ENCODE measurements around the gene HTT. TPM values are rescaled to one million over a fixed set of nuclear protein-coding genes. Genes with fewer than 3 reads are reported as not detected.

The HTT gene
- total and polyA plus RNA-seq, 9 of the 15 experiments (the other 6 are each of a cell fraction or from before 2014, with no cell fraction given) = 0.66 to 31.6 (median 14.7) TPM

- TF ChIP-seq, protein P1, sequence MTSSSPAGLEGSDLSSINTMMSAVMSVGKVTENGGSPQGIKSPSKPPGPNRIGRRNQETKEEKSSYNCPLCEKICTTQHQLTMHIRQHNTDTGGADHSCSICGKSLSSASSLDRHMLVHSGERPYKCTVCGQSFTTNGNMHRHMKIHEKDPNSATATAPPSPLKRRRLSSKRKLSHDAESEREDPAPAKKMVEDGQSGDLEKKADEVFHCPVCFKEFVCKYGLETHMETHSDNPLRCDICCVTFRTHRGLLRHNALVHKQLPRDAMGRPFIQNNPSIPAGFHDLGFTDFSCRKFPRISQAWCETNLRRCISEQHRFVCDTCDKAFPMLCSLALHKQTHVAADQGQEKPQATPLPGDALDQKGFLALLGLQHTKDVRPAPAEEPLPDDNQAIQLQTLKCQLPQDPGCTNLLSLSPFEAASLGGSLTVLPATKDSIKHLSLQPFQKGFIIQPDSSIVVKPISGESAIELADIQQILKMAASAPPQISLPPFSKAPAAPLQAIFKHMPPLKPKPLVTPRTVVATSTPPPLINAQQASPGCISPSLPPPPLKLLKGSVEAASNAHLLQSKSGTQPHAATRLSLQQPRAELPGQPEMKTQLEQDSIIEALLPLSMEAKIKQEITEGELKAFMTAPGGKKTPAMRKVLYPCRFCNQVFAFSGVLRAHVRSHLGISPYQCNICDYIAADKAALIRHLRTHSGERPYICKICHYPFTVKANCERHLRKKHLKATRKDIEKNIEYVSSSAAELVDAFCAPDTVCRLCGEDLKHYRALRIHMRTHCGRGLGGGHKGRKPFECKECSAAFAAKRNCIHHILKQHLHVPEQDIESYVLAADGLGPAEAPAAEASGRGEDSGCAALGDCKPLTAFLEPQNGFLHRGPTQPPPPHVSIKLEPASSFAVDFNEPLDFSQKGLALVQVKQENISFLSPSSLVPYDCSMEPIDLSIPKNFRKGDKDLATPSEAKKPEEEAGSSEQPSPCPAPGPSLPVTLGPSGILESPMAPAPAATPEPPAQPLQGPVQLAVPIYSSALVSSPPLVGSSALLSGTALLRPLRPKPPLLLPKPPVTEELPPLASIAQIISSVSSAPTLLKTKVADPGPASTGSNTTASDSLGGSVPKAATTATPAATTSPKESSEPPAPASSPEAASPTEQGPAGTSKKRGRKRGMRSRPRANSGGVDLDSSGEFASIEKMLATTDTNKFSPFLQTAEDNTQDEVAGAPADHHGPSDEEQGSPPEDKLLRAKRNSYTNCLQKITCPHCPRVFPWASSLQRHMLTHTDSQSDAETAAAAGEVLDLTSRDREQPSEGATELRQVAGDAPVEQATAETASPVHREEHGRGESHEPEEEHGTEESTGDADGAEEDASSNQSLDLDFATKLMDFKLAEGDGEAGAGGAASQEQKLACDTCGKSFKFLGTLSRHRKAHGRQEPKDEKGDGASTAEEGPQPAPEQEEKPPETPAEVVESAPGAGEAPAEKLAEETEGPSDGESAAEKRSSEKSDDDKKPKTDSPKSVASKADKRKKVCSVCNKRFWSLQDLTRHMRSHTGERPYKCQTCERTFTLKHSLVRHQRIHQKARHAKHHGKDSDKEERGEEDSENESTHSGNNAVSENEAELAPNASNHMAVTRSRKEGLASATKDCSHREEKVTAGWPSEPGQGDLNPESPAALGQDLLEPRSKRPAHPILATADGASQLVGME (CRISPR knock-in tag; IDR thresholded peaks at IDR 0.05) = no peak
- TF ChIP-seq CTCFL (IDR thresholded peaks at IDR 0.05; ENCODE audit: borderline replicate concordance, insufficient read depth, low read depth, low read length, poor library complexity, severe bottlenecking) (no peak), BHLHE40 (IDR thresholded peaks at IDR 0.05; ENCODE audit: low read length) (no peak), ZHX1 (conservative IDR thresholded peaks at IDR 0.05; ENCODE audit: low read length) (no peak), ZBTB1 (CRISPR knock-in tag; IDR thresholded peaks at IDR 0.05; ENCODE audit: borderline replicate concordance, low read depth) (no peak), HDAC2 (IDR thresholded peaks at IDR 0.05) (no peak)
Observed at GRCh38 chr4:3208826-3209225, 134.3 kb downstream of the HTT start (continued).
